ES-I3 (cell line): ENCODE data around the gene EFCC1.
A peak's percentile ranks its signal among the peaks of the same experiment; 100 is the strongest.

Experiments used
- H3K36me3 ChIP-seq: 2 replicates; pipeline ENCODE4 v1.6.1; 2013; ENCODE audit warnings: mild to moderate bottlenecking, low read length, control low read depth, moderate library complexity; ENCODE audit not compliant: insufficient read depth
- H3K4me1 ChIP-seq: 2 replicates; pipeline ENCODE4 v1.6.1; 2013; ENCODE audit warnings: mild to moderate bottlenecking, control low read depth, low read length; ENCODE audit not compliant: insufficient read depth
- H3K9ac ChIP-seq: 2 replicates; pipeline ENCODE4 v1.6.1; 2013; ENCODE audit warnings: low read depth, mild to moderate bottlenecking, low read length, moderate library complexity
- H3K9me3 ChIP-seq: 2 replicates; pipeline ENCODE4 v1.6.1; 2013; ENCODE audit warnings: mild to moderate bottlenecking, low read length, moderate library complexity; ENCODE audit not compliant: control insufficient read depth, insufficient read depth

The EFCC1 gene, protein sequence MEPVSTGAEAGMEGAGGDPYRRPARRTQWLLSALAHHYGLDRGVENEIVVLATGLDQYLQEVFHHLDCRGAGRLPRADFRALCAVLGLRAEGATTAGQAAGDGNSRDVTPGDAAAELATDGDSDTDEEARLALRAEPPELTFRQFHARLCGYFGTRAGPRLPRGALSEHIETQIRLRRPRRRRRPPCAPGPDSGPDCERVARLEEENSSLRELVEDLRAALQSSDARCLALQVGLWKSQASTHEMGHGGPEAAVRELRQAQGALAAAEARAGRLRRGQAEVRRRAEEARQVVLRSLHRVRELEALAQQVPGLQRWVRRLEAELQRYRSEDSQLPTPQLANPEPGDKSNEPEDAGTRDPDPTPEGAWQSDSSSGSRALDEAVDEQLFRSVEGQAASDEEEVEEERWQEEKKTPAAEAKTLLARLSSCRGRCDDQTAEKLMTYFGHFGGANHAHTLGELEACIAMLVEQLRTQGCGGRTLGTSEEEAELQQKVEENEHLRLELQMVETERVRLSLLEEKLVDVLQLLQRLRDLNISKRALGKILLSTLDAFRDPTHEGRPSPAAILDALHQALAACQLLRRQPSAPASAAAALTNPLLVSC

DNA sequence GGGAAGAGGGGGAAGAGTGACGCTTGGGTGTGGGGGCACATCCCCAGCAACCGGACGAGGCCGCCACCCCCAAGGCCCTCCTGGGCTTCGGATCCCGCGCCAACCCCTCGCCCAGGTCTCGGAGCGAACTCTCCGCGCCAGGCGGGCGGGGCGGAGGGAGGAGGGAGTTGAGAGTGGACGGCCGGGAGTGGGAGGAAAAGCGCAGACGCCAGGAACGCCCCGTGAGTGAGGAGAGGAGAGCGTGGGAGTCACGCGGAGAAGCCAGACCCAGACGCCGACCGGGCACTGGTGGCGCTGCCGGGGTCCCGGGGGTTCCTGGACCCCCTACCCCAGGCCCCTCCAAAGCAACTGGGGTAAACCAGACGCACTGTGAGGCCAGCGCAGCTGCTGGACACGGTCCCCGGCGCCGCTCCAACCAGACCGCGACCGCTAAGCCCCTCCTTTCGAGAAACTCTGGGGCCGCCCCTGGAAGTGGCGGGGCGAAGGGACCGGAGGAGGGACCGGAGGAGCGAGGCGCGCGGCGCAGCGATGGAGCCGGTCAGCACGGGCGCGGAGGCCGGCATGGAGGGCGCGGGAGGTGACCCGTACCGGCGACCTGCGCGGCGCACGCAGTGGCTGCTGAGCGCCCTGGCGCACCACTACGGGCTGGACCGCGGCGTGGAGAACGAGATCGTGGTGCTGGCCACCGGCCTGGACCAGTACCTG, at the start of gene EFCC1:
EFCC1 (plus strand) TSS at position 204 of the 705 bp plus-strand sequence; CDS start at position 529, 325 bp downstream.
- H3K9ac ChIP-seq, result peak within 1 kb of the TSS; percentile 58; the same call in 1 of the 2 replicates
- H3K9me3 ChIP-seq, result no peaks in the 10 kb centered on the region; the same call in 1 of the 2 replicates

DNA sequence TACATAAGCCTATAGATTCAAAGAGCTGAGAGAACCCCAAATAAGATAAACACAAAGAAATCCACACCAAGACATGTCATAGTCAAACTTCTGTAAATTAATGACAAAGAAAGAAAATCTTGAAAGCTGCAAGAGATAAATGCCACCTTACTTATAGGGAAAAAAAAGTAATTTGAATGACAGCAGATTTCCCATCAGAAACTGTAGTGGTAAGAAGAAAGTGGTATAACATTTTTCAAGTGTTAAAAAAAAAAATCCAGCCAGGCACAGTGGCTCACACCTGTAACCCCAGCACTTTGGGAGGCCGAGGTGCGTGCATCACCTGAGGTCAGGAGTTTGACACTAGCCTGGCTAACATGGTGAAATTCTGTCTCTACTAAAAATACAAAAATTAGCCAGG, 44.7 kb upstream of the EFCC1 start:
- Histone ChIP-seq H3K36me3 (no peaks in the 10 kb centered on the region), H3K9me3 (no peaks in the 10 kb centered on the region), H3K9ac (no peak overlapping the region), H3K4me1 (no peaks in the 10 kb centered on the region)

More for the DNA sequence above, at the start of gene EFCC1:
- H3K36me3 ChIP-seq, result no peaks in the 10 kb centered on the region
- H3K4me1 ChIP-seq, result peaks cover 6% of the 10 kb centered on the region

DNA sequence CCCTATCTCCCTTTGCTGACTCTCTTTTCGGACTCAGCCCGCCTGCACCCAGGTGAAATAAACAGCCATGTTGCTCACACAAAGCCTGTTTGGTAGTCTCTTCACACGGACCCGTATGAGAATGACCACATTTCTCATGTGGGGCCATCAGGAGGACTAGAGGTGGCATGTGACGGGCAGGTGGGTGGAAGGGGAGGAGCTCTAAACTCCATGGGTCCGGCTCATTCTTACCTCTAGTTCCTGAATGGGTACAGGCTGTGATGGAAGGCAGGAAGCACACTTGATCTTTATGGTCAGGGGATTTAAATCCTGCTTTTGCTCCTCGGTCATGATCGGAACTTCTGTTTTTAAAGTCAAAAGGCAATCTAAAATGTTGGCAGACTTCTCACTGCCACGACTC, 35.8 kb upstream of the EFCC1 start:
- Histone ChIP-seq H3K36me3 (no peaks in the 10 kb centered on the region), H3K4me1 (no peaks in the 10 kb centered on the region), H3K9me3 (no peaks in the 10 kb centered on the region), H3K9ac (no peak overlapping the region)

DNA sequence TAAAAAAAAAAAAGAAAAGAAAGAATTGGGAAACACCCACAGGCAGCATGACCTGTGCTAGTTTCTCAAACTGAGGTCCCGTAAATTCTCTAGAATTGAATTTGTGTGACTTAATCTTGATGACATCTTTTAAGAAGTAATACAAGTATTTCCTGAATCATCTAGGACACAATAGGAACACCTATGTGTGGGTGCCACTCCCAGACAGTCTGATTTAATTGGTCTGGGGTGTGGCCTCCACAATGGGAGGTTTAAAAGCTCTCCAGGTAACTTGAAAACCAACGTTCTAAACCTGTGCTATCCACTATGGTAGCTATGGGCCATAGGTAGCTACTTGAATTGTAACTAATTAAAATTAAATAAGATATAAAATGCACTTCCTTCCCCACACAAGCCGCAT, 35.3 kb upstream of the EFCC1 start:
- Histone ChIP-seq H3K4me1 (no peaks in the 10 kb centered on the region), H3K9ac (no peak overlapping the region), H3K9me3 (no peaks in the 10 kb centered on the region), H3K36me3 (no peaks in the 10 kb centered on the region)

DNA sequence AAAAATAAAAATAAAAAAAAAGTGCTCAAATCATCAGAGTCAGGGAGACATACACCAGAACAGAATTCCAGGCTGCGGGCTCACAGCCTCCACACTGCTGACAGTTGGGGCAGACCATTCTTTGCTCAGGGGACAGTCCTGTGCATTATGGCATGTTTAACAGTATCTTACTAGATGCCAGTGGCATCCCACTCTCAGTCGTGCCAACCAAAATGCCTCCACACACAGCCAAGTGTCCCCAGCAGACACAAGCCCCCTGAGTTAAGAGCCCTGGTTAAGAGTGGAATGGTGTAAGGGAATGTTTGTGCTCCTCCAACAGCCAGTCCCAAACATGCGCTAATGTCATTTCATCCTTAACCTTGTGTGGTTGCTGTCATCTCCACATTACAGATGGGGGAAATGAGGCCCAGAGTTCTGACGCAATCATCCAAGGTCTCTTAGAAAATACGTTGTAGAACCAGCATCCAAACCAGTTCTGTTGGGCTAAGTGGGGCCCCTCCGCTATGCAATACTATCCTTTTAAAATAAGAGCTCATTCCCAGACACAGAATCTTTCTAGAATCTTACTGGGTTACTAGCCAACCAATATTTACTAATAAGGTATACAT, 33.3 kb upstream of the EFCC1 start:
- Histone ChIP-seq H3K4me1 (no peaks in the 10 kb centered on the region), H3K9ac (no peak overlapping the region), H3K36me3 (no peaks in the 10 kb centered on the region), H3K9me3 (no peaks in the 10 kb centered on the region)

DNA sequence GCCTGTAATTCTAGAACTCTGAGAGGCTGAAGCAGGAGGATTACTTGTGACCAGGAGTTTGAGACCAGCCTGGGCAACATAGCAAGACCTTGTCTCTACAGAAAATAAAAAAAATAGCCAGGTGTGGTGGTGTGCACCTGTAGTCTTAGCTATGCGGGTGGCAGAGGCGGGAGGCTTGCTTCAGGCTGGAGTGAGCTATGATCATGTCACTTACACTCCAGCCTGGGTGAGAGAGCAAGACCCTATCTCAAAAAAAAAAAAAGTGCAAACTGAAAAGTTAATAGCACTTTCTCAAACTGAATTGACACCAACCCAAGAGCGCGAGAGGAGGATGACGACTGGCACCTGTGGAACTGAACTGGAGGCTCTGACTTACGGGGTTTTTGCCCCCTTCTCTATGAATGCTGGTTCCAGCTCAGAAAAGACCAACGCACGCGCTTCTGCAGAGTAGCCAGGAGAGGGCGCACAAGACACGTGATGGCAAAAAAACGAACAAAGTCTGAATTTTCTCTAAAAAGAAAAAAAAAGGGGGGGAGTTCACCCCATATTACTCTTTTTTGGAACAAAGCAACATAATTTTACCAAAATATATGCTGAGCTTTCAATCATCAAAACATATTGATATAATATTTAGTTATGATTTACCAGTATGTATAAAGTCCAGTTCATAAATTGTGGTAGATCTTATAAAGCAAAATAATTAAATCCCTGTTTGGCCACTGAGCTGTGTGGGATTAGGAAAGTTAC, 30.9 kb upstream of the EFCC1 start:
- Histone ChIP-seq H3K4me1 (no peaks in the 10 kb centered on the region), H3K36me3 (no peaks in the 10 kb centered on the region), H3K9me3 (no peaks in the 10 kb centered on the region), H3K9ac (no peak overlapping the region)

DNA sequence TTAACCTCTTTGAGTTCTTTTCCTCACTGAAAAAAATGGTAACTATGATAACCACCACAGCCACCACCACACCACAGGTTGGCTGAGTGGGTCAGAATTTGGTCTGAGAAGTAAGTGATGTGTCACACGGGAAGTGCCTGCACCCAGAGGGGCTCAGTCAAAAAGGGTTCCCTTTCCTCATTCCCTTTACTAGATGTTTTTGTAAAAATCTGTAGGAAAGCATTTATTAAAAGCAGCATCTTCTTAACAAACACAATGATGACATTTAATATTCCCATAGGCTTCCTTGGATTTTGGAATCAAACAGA, 30.4 kb upstream of the EFCC1 start:
- Histone ChIP-seq H3K36me3 (no peaks in the 10 kb centered on the region), H3K9ac (no peak overlapping the region), H3K9me3 (no peaks in the 10 kb centered on the region), H3K4me1 (no peaks in the 10 kb centered on the region)

DNA sequence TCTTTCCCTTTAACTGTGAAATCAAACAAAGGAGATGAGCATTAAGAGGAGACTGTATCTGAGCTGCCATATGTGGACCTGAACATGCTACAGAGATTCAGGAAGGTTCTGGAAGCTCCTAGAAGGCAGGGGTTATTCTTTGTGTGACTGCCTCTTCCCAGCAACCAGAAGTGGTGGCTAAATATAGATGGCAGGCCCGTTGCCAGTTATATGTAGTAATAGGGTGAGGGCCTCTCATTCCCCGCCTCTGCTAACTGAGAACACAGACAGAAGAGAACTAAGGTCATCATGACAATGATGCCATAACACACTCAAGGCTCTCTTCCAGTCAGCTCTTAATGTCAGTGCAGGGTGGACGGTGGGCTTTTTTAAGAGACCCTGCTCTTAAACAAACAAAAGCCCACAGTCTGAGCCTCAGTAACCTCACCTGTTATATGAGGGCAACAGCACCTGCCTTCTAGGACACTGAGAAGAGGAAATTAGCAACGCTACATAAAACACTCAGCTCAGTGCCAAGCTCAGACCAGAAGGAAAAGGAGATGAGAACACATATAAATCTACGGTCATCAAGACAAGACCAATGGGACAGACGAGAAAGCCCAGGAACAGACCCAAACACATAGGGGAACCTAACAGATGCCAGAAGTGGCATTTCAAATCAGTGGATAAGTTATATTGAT, 29.5 kb upstream of the EFCC1 start:
- no peaks in the 10 kb centered on the region for H3K9me3 ChIP-seq
- no peaks in the 10 kb centered on the region for H3K4me1 ChIP-seq
- H3K9ac ChIP-seq, result no peak overlapping the region
- H3K36me3 ChIP-seq, result no peaks in the 10 kb centered on the region

DNA sequence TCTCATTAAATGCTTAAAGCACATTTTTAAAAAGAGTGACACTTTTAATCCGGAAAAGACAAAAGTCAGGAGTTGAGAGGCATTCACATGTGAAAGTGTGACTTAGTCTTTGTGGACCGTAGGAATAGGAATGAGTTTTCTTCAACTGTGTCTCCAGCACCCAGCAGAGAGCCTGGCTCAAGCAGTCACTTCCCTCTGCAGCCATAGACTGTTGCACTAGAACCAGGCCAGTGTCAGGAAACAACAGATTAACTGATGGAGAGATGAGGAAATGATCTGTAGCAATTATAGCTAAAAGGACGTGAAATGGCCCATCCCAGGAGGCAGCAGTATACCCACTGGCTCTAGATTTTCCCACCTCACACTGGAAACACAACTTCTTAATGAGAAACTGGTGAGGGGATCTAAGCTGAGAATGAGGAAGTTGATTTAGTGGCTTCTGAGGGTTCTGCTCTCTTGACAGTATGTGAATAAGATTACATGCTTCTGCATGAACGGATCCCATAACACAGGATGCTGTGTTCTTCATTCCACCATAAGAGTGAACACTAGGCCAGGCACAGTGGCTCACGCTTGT, 27.0 kb upstream of the EFCC1 start:
- Histone ChIP-seq H3K4me1 (no peaks in the 10 kb centered on the region), H3K9ac (no peak overlapping the region), H3K9me3 (no peaks in the 10 kb centered on the region), H3K36me3 (no peaks in the 10 kb centered on the region)

DNA sequence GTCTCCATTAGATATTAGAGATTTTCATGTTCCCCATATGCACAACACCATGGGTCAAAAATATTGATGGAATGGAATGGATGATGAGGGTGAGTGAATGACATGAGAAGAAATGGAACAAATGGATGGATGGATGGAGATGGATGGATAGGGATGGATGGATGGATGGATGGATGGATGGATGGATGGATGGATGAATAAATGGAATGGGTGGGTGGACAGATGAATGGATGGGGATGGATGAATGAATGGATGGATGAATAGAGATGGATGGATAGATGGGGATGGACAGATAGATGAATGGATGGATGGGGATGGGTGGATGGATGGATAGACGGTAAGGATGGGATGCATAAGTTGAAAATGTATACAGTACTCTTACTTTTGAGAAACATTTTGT, 25.8 kb upstream of the EFCC1 start:
- Histone ChIP-seq H3K9ac (no peak overlapping the region), H3K4me1 (no peaks in the 10 kb centered on the region), H3K9me3 (no peaks in the 10 kb centered on the region), H3K36me3 (no peaks in the 10 kb centered on the region)

DNA sequence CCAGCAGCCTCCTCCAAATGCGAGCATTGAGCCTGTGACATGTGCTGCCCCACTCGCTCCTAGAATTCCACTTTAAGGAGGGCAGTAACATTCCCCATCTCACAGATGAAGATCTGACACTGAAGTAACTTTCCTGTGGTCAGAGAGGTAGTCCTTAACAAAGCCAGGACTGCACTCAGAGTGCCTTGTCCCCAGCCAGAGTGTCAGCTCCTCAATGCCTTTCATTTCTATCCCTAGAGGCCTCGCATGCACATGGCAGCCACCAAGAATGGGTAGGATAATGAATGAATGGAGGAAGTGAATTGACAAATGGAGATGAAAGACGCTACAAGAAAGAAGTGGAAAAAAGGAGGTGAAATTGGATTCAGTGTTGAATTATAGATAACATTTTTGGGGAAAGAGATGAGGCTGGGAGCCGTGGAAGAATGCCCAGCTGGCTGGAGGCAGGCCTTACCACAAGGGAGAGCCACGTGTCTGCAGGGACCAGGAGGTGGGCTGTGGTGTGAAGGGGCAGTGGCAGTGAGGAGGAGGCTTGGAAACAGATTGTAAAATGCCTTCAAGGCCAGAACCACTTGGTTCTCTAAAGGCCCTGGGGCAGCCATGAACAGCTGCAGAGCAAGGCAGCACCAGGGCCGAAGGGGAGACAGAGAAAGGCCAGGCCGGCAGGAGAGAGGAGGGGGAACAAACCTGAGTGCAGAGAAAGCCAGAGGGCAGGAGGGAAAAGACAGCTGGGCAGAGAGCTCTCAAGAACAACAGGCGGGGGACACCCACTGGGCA, 17.6 kb upstream of the EFCC1 start:
- Histone ChIP-seq H3K9ac (no peak overlapping the region), H3K4me1 (no peaks in the 10 kb centered on the region), H3K36me3 (no peaks in the 10 kb centered on the region), H3K9me3 (no peaks in the 10 kb centered on the region)

DNA sequence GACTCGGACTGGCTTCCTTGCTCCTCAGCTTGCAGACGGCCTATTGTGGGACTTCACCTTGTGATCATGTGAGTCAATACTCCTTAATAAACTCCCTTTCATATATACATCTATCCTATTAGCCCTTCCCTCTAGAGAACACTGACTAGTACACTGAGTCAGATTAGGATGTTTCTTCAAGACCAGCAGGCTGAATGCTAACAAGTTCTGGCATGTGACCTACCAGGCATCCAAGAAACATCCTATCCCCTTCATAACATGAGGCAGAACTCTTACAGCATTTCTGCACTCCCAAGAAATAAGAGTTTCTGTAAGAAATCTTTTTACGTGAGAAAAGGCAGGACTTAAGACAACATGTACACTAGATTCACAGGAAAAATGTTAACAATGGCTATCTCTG, 16.5 kb upstream of the EFCC1 start:
- no peaks in the 10 kb centered on the region for H3K9me3 ChIP-seq
- no peaks in the 10 kb centered on the region for H3K36me3 ChIP-seq
- H3K4me1 ChIP-seq, result no peaks in the 10 kb centered on the region
- H3K9ac ChIP-seq, result no peak overlapping the region
